ENCODE measurements around the gene REV3L.

REV3L gene

DNA sequence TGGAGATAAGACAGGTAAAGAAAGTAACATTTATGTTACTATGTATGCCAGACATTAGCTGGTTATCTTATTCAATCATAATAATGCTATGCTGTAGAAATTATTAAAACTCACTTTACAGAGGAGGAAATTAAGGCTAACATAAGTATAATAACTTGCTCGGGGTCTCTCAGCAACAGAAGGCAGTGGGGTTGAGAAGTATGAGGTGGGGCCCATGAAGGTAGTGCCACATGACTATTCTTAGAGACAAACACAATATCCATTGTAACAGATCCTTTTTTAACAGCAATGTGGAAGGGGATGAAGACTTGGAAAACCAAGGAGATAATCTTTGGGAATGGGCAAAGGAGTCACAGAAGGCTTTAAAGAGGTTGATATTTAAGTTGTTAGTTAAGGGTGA is 11.5 kb downstream of the REV3L start:
- DNase-seq (ENCODE audit: low read depth in 2 of 2), result no peak

DNA sequence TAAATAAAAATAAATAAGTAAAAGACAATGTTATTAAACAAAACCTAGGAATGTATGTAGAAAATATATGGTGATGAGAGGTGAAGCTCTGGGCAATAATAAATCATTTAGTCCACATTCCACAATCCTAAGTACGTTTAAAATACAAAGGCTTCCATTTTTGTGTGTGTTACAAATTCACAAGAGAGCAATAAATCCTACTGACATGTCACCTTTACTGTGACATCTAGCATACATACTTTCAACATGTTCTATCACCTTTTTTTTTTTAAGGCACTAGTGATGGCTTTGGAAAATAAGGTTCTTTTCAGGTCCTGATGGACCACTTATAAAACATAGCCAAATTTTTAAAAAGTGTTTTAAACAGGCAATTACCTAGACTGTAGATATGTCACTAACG is 12.0 kb downstream of the REV3L start:
- no peak for DNase-seq (ENCODE audit: low read depth in 2 of 2)

DNA sequence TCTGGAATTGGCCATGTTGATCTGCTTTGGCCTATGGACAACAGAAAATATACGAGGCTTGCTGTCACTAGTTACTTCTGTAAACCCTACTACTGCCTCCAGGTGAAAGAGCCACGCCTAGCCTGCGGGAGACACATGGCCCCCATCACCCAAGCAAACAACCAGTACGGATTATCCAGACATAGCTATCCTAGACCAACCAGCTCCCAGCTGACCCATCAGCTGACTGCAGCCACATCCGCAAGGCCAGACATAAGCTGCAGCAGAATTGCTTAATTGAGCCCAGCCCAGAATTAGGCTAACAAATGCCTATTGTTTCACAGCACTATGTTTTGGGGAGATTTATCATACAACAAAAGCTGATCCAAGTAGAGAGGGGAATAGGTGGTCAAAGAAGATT is 13.5 kb downstream of the REV3L start:
- no peak for DNase-seq (ENCODE audit: low read depth in 2 of 2)

DNA sequence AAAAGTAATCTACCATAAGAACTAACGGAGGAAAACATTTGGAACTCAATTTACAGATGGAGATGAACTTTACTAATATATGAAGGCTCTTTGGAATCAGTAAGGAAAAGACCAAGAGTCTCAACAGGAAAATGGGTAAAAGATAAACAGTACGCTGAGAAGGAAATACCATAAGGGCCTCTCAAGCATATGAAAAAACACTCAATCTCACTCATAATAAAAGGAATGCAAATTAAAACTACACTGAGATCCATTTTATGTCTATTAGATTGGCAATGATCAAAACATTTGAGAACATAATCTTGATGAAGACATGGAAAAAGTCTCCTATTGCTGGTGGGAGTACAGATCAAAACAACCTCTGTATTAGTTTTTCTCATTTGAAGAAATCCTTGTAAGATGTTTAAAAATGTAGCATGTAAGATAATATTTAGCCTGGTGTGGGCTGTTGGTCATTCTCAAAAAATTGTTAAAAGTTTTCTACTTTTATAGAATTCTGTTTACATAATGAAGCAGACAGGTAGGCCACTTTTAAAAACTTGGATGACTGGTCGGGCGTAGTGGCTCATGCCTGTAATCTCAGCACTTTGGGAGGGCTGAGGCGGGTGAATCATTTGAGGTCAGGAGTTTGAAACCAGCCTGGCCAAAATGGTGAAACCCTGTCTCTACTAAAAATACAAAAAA is 14.5 kb downstream of the REV3L start:
- DNase-seq (ENCODE audit: low read depth in 2 of 2), result no peak

DNA sequence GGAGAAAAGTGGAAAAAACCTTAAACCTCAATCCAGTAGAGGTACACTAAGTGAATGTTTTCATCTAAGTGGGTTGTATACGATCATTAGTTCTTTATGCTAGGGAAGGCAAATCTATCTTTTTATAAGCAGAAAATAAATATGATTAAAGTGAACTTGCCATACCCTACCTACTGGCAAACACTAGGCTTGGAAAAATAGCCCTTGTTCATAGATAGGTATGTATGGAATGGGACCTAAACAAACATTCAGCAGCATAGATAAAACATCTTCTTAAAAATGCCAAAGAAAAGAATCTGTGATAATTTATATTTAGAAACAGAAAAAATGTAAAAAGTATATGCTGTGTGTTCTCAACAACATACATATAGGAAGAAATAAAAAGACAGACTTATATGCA is 18.8 kb downstream of the REV3L start:
- DNase-seq (ENCODE audit: low read depth in 2 of 2), result no peak

DNA sequence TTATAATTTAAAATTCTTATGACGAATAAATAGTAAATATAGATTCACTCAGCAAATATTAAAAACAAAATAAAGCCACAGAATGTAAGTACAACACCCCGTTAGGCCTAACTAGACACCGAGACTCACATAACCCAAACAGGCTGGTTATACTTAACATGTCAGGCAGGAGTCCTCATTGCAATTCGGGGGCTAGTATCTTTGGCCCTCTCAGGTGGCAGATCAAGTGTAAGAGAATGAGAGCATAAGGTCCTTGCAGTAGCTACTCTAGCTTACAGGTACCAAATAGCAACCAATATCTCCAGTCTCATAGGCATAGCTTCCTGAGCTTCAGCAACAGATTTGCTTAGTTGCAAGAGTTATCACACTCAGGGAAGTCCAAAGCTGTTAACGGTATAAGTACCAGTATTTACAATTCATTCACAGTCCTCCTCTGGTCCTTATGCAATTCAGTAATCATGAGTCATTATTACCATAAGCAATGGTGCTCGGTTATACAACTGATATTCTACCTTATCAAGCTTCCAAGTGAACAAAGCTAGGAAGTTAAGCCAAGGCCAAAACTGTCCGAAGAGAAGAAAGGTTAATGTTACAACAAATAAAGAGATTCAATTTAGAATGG is 20.1 kb downstream of the REV3L start:
- no peak for DNase-seq (ENCODE audit: low read depth in 2 of 2)

DNA sequence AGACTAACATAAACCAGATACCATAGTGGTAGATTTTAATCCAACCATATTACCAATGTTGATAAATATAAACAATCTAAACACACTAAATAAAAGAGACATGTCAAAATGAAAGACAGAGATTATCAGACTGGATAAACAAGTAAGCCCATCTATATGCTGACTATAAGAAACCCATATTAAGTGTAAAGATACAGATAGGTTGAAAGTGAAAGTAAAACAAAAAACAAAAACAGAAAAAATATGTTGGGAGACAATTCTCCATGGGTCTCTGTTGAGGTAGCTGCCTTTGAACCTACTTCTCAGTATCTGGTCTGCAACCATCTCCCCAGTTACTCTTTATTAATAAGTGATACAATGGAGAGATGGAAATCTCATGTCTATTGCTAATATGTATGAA is 21.2 kb downstream of the REV3L start:
- no peak for DNase-seq (ENCODE audit: low read depth in 2 of 2)

DNA sequence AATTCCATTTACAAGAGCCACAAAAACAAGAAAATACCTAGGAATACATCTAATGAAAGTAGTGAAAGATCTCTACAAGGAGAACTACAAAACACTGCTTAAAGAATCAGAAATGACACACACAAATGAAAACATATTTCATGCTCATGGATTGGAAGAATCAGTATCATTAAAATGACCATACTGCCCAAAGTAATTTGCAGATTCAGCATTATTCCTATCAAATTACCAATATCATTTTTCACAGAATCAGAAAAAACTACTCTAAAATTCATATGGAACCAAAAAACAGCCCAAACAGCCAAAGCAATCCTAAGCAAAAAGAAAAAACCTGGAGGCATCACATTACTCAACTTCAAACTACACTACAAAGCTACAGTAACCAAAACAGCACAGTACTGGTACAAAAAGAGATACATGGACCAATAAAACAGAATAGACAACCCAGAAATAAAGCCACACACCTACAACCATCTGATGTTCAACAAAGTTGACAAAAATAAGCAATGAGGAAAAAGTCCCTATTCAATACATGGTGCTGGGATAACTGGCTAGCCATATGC is 24.3 kb downstream of the REV3L start:
- DNase-seq (ENCODE audit: low read depth in 2 of 2), result no peak

DNA sequence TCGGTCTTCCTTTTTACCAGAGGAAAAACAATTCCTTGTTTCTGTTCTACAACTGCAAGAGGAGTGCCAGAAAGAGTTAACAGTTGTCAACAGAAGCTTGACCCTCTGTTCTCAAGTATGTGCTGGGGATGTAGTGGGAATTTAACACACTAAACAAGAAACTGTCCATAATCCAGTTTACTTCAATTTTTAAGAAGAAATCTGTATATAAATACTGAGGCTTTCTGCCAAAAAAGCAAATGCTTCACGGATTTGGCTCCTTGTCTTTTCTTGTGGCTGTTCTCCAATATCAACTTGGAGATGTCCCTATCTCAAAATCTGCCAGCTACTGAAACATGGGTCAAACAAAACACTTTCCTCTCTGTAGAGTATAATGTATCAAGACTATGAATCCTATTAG is 26.8 kb downstream of the REV3L start:
- DNase-seq (ENCODE audit: low read depth in 2 of 2), result no peak

DNA sequence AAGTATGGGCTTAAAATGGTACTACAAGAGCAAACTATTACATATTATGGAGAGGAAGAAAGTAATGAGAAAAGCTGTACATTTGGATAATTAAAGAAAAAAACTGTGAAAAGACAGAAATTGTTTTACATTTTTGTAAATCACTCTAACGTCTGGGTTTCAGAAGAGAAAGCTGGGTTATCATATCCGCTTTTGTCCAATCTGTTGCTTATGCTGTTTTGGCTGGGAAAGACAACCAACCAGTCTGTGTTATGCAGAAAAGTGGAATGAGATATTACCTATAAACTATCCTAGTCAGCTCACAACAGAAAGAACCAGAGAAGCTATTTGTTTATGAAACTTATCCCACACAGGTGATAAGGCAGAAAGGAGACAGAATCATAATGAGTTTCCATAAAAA is 32.4 kb downstream of the REV3L start:
- DNase-seq (ENCODE audit: low read depth in 2 of 2), result no peak

DNA sequence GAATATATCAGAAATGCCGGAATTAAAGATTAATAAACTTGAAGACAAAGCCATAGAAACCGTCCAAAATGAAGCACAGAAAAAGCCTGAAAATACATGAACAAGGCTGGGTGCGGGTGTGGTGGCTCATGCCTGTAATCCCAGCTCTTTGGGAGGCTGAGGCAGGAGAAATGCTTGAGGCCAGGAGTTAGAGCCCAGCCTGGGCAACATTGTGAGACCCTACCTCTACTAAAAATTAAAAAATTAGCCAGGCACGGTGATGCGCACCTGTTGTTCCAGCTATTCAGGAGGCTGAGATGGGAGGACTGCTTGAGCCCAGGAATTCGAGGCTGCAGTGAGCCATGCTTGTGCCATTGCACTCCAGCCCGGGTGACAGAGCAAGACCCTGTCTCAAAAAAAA is 32.9 kb downstream of the REV3L start:
- DNase-seq (ENCODE audit: low read depth in 2 of 2), result no peak

DNA sequence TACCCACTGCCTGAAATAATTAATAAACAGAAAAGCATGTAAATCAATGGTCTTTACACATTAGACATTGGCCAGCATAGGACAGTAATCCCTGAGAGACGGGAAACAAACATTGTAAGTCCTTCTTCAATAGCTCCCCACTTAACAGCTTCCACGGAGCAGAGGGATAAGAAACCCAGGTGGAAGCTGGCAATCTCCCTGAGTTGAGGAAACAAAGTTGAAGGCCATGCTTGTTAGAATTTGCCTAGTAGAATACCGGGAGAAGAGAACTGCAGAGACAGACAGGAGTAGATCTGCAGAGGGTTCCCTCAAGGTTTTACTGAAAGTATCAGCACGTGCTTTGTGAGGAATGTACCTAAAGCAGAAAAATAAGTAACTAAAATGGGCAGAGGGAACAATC is 33.9 kb downstream of the REV3L start:
- no peak for DNase-seq (ENCODE audit: low read depth in 2 of 2)

DNA sequence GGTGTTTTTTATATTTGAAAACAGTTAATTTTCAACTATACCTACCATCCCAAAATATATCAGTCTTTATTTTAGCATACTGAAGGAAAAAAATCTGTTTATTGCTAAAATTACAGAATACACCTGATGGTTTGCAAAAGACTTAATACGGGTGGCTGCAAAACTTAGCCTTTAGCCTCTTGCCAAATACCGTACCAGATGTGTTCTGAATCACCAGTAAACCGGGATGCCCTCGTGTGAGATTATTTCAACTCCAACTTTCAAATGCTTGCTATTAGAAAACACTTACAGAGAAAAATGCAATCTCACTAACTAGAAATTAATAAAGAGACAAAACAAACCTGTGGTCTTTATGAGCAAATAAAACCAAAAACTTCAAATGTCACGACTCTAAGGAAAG is 36.0 kb downstream of the REV3L start:
- DNase-seq (ENCODE audit: low read depth in 2 of 2), result no peak

DNA sequence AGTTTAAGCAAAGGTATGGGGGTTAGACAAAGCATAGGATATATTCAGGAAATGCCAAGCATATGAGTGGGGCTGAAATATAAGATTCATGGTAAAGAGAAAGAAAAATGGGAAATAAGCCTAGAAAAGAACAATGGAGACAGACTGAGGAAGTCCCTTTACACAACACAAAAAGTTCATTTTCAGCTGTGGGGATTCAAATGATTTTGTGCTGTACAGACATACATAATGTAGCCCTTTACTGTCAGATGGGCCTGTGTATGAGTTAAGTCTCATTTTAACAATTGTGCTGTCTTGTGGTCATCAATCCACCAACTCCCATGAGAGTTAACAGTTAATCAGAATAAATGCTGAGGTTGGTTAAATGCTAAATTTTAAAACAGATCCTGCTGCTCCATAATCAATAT is 37.2 kb downstream of the REV3L start:
- DNase-seq (ENCODE audit: low read depth in 2 of 2), result no peak

DNA sequence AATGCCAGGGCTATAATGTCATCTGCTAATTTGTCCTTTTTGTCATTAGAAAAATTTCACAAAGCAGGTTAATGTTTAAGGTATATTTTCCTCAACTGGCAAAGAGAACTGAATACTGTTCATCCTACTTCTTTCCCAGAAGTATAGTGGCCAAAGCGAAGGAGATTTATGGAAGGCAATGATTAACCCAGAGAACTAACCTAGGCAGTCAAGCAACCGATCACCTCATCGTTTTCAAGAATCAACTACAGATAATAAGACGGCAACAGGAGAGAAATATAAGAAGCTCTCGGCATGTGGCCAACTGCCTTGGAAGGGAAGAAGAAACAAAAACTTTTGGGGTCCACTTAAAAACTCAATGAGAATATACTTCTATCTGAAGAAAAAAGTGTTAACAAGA is 38.2 kb downstream of the REV3L start:
- no peak for DNase-seq (ENCODE audit: low read depth in 2 of 2)

DNA sequence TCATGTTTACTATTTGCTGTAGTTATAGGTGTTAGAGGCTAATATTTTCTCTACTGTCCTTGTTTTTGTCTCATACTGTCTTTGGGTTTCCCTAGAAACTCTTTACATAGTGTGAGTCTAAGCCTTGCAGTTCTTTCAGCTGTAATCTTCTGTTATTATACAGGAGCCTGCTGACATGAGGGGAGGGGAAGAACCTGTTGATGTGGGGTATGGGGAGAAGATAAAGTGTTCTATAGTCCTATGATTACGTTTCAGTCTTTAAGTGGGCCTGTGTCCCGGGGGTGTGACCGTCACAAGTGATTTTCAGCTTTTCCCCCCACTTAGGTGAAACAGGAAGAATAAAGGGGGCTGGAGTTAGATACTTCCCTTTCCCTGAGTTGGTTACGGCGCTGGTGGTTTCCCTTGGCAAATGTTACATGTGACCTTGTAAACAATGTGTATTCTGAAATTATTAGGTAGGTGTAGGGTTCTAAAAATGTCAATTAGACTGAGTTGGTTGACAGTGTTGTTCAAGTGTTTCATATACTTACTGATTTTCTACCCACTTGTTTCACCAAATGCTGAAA is 41.3 kb downstream of the REV3L start:
- no peak for DNase-seq (ENCODE audit: low read depth in 2 of 2)

DNA sequence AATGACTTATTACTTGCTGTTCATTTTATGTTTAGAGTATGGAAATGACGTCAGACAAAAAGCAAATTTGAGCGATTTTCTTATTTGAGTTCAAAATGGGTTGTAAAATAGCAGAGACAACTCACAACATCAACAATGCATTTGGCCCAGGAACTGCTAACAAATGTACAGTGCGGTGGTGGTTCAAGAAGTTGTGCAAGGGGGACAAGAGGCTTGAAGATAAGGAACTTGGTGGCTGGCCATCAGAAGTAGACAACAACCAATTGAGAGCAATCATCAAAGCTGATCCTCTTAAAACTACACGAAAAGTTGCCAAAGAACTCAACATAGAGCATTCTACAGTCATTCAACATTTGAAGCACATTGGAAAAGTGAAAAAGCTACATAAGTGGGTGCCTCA is 43.8 kb downstream of the REV3L start:
- DNase-seq (ENCODE audit: low read depth in 2 of 2), result no peak

DNA sequence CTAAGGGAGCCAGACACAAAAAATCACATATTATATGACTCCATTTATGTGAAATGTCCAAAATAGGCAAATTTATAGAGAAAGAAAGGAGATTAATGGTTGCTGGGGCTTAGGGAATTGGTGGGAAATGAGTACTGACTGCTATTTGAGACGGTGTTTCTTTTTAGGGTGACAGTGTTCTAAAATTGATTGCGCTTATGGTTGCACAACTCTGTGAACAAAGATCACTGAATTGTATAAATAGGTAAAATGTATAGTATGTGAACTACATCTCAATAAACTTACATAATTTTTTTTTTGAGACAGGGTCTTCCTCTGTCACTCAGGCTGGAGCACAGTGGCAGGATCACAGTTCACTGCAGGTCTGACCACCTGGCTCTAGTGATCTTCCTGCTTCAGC is 45.4 kb downstream of the REV3L start:
- DNase-seq (ENCODE audit: low read depth in 2 of 2), result no peak

DNA sequence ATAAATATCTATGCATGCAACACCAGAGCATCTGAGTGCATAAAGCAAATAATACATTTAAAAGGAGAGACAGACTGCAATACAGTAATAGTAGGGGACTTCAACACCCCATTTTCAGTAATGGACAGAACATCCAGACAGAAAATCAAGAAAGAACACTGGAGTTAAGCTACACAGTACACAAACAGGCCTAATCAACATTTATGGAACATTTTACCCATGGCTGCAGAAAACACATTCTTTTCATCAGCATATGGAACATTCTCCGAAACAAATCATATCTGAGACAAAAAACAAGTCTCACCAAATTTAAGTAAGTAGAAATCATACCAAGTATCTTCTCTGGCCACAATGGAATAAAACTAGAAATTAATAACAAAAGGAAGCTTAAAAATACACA is 50.5 kb downstream of the REV3L start:
- no peak for DNase-seq (ENCODE audit: low read depth in 2 of 2)

DNA sequence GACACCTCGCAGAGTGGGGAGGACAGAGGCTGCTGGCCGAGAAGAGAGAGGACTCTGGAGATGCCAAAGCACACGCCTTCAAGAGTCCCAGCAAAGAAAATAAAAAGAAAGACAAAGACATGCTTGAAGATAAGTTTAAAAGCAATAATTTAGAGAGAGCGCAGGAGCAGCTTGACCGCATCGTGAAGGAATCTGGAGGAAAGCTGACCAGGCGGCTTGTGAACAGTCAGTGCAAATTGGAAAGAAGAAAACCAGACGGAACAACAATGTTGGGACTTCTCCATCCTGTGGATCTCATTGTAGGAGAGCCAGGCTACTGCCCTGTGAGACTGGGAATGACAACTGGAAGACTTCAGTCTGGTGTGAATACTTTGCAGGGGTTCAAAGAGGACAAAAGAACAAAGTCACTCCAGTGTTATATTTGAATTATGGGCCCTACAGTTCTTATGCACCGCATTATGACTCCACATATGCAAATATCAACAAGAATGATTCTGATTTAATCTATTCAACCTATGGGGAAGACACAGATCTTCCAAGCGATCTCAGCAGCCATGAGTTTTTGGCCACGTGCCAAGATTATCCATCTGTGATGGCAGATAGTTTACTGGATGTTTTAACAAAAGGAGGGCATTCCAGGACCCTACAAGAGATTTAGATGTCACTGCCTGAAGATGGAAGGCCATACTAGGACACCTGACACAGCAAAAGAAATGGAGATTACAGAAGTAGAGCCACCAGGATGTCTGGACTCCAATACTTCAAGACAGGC is 52.2 kb downstream of the REV3L start:
- DNase-seq (ENCODE audit: low read depth in 2 of 2), result no peak

DNA sequence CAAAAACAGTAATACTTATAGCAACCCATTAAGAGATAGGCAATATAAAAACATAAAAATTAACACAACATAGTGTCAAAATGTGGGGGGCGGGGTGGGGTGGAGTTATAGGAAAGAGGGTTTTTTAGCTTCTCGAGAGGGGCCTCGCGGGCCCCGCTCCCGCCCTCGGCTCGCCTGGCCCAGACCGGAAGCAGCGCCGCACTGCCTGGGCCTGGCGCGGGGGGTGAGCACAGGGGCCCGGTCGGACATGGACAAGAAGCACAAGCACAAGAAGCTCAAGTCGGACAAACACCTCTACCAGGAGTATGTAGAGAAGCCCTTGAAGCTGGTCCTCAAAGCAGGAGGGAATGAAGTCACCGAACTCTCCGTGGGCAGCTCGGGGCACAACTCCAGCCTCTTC is 53.4 kb downstream of the REV3L start:
- DNase-seq (ENCODE audit: low read depth in 2 of 2), result no peak

DNA sequence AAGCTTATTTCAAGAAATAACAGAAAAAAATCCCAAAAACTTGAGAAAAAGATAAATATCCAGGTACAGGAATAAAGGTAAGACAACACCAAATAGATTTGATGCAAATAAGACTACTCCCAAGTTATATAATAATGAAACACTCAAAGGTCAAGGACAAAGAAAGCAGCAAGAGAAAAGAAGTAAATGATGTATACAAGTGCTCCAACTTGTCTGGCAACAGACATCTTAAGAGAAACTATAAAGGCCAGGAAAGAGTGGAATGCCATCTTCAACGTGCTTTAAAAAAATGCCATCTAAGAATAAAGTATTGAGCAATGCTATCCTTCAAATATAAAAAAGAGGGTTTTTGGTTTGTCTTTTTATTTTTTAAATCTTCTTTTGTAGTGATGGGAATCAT is 54.2 kb downstream of the REV3L start:
- no peak for DNase-seq (ENCODE audit: low read depth in 2 of 2)

Data from stimulated activated CD4-positive, alpha-beta T cell treated with anti-CD3 and anti-CD28 coated beads, Interleukin-1b, Interleukin-23, amount 100 ng/mL, for 1 hour (primary cell).